ENCODE results near the gene SAP30BP. TPM values are rescaled to one million over a fixed set of nuclear protein-coding genes. Genes with fewer than 3 reads are reported as not detected.

Gene SAP30BP
- total and polyA plus RNA-seq, 2 of the 13 experiments (the other 11 are each of a cell fraction or from before 2014, with no cell fraction given), result 67.7 to 99.4 TPM

- Histone ChIP-seq H3K9ac (ENCODE audit: insufficient read depth, low read depth, low read length) (no peak overlapping the region), H2AFZ (ENCODE audit: low read length) (no peak overlapping the region), H3K27ac (ENCODE audit: extremely low read length, insufficient read depth, low read length) (no peak overlapping the region), H3K27me3 (ENCODE audit: control insufficient read depth in 1 of 2, insufficient read depth in 2 of 2, low read length in 2 of 2) (no peaks in the 10 kb centered on the region), H3K36me3 (replicated peaks in 1 of 2; ENCODE audit: control insufficient read depth in 1 of 2, insufficient read depth in 2 of 2, low read length in 2 of 2) (no peaks in the 10 kb centered on the region), H3K4me2 (ENCODE audit: low read depth, low read length) (peak overlapping the region; percentile 75), H3K79me2 (ENCODE audit: insufficient read depth, low read length) (no peaks in the 10 kb centered on the region), H3K4me1 (ENCODE audit: insufficient read depth, low read length) (peaks cover 57% of the 10 kb centered on the region), H3K4me3 (replicated peaks in 1 of 3; ENCODE audit: insufficient read depth in 1 of 3, low read depth in 2 of 3, low read length in 3 of 3) (peak overlapping the region in 1 of 3 experiments; percentile 64; a peak in 1 of 6 replicates), H3K9me3 (ENCODE audit: low read length) (no peaks in the 10 kb centered on the region), H4K20me1 (ENCODE audit: insufficient read depth, low read length) (no peaks in the 10 kb centered on the region)
- intact Hi-C loops (cut with micrococcal nuclease; ENCODE audit: unreplicated experiment) (loop anchor here (1.0 to 5.0 kb wide), 2 partner anchors 76 to 139 kb away; no protein-coding TSS in a partner anchor), in situ Hi-C loops (cut with HindIII; ENCODE audit: extremely low pct_ligation_motif_present, low pct_unique_long_range_greater_than_20kb) (loop anchor here (5.0 to 10.0 kb wide), 2 partner anchors 74 to 136 kb away; no protein-coding TSS in a partner anchor)
- WGBS (ENCODE audit: low lambda C conversion rate), result 39% methylated on average over 15 of the region's 23 CpGs
- ChIA-PET POLR2A (interaction anchor here (0.9 to 2.5 kb wide), 8 partner anchors 9 to 122 kb away, joined by 3 to 20 read pairs (median 4); partner anchors contain the start of genes RECQL5 and SMIM5), CTCF (ENCODE audit: low intra/inter-chr PET ratio, low total read pairs) (interaction anchor here (1.5 to 6.3 kb wide), 3 partner anchors 76 to 149 kb away, joined by 4 to 102 read pairs (median 28); partner anchors contain the start of gene SMIM5)
- no TSS peak for BruUV-seq (replicated peaks)
- DNase-seq (ENCODE audit: low spot score) (no peak), ATAC-seq (peak; percentile 0; the same call in 1 of the 3 replicates), FAIRE-seq (no peak)
- TF ChIP-seq SP5 (CRISPR knock-in tag; IDR thresholded peaks at IDR 0.05; ENCODE audit: borderline replicate concordance, low read depth), result no peak
- no peak for TF ChIP-seq ZBTB40 (IDR thresholded peaks at IDR 0.05)
- TF ChIP-seq ZBTB40 (CRISPR knock-in tag; IDR thresholded peaks at IDR 0.05), result no peak
- no peak for TF ChIP-seq MAZ (IDR thresholded peaks at IDR 0.05; ENCODE audit: borderline replicate concordance, low read depth, low read length)
- 0 out of 2 replicates have a peak, but pooled peaks have one; percentile 37 for TF ChIP-seq MAZ (CRISPR knock-in tag; IDR thresholded peaks at IDR 0.05; ENCODE audit: low read depth)
- peak; percentile 73; the same call in 1 of the 2 replicates for TF ChIP-seq ZNF839 (CRISPR knock-in tag; IDR thresholded peaks at IDR 0.05; ENCODE audit: borderline replicate concordance)
- peak; percentile 61; the same call in 1 of the 2 replicates for TF ChIP-seq ZNF225 (CRISPR knock-in tag; IDR thresholded peaks at IDR 0.05)
- TF ChIP-seq ZMYM3 (CRISPR knock-in tag; IDR thresholded peaks at IDR 0.05), result peak; percentile 44; the same call in 1 of the 2 replicates
- 0 out of 2 replicates have a peak, but pooled peaks have one; percentile 24 for TF ChIP-seq ZNF691 (CRISPR knock-in tag; IDR thresholded peaks at IDR 0.05; ENCODE audit: borderline replicate concordance, low read depth)
- 0 out of 2 replicates have a peak, but pooled peaks have one; percentile 6 for TF ChIP-seq NR2F6 (IDR thresholded peaks at IDR 0.05)
- no peak for TF ChIP-seq NR2F6 (CRISPR knock-in tag; IDR thresholded peaks at IDR 0.05)
- 0 out of 2 replicates have a peak, but pooled peaks have one; percentile 40 for TF ChIP-seq ZNF510 (CRISPR knock-in tag; IDR thresholded peaks at IDR 0.05; ENCODE audit: low read depth)
- 0 out of 2 replicates have a peak, but pooled peaks have one; percentile 62 for TF ChIP-seq ZNF550 (CRISPR knock-in tag; IDR thresholded peaks at IDR 0.05; ENCODE audit: borderline replicate concordance)
Measured at GRCh38 chr17:75750661-75751423, 83.7 kb downstream of the SAP30BP start.
